ENCODE data around the gene CACNA1I.

The CACNA1I gene

GRCh38 chr22:39648630-39648950, 78.0 kb downstream of the CACNA1I start:
- no peak for DNase-seq (ENCODE audit: low read depth, low spot score)

- DNase-seq (ENCODE audit: low read depth, low spot score): no peak
Measured at GRCh38 chr22:39649500-39650089, 79.0 kb downstream of the CACNA1I start.

GRCh38 chr22:39651053-39651996, 80.8 kb downstream of the CACNA1I start:
- DNase-seq (ENCODE audit: low read depth, low spot score): no peak

- DNase-seq (ENCODE audit: low read depth, low spot score): no peak
Measured at GRCh38 chr22:39652990-39653786, 82.6 kb downstream of the CACNA1I start.

GRCh38 chr22:39653787-39654077, 83.2 kb downstream of the CACNA1I start:
- no peak for DNase-seq (ENCODE audit: low read depth, low spot score)

GRCh38 chr22:39654131-39654926, 83.8 kb downstream of the CACNA1I start:
- DNase-seq (ENCODE audit: low read depth, low spot score): no peak

- DNase-seq (ENCODE audit: low read depth, low spot score): no peak
Measured at GRCh38 chr22:39655004-39655579, 84.5 kb downstream of the CACNA1I start.

GRCh38 chr22:39655831-39656230, 85.3 kb downstream of the CACNA1I start:
- DNase-seq (ENCODE audit: low read depth, low spot score): no peak

GRCh38 chr22:39656495-39657490, 86.2 kb downstream of the CACNA1I start:
- no peak for DNase-seq (ENCODE audit: low read depth, low spot score)

- no peak for DNase-seq (ENCODE audit: low read depth, low spot score)
Measured at GRCh38 chr22:39658367-39658766, 87.8 kb downstream of the CACNA1I start.

- no peak for DNase-seq (ENCODE audit: low read depth, low spot score)
Measured at GRCh38 chr22:39658806-39659463, 88.4 kb downstream of the CACNA1I start.

- no peak for DNase-seq (ENCODE audit: low read depth, low spot score)
Measured at GRCh38 chr22:39661501-39661841, 90.9 kb downstream of the CACNA1I start.

- DNase-seq (ENCODE audit: low read depth, low spot score): no peak
Measured at GRCh38 chr22:39661842-39662685, 91.5 kb downstream of the CACNA1I start.

GRCh38 chr22:39662686-39663052, 92.1 kb downstream of the CACNA1I start:
- DNase-seq (ENCODE audit: low read depth, low spot score): no peak

- no peak for DNase-seq (ENCODE audit: low read depth, low spot score)
Measured at GRCh38 chr22:39663751-39664150, 93.2 kb downstream of the CACNA1I start.

GRCh38 chr22:39664485-39665200, 94.1 kb downstream of the CACNA1I start:
- DNase-seq (ENCODE audit: low read depth, low spot score): no peak

- DNase-seq (ENCODE audit: low read depth, low spot score): no peak
Measured at GRCh38 chr22:39665229-39665628, 94.7 kb downstream of the CACNA1I start.

Data from smooth muscle cell of the brain vasculature (primary cell).